SIG-M5 (cell line): ENCODE results near the gene DDRGK1.
"Not testable (repeated sequence)": the region's sequence is repeated elsewhere in the genome, so short reads cannot be mapped to it uniquely, and the experiment has no call there.

ENCODE experiments used
- DNase-seq: peaks from one replicate; lab custom pipeline; 2025; lab: John Stamatoyannopoulos, UW

Gene DDRGK1

GRCh38 chr20:3183896-3184612 is 20.4 kb downstream of the DDRGK1 start:
- no peak for DNase-seq

- DNase-seq: not testable (repeated sequence)
Observed at GRCh38 chr20:3182429-3182828, 22.1 kb downstream of the DDRGK1 start.

- no peak for DNase-seq
Observed at GRCh38 chr20:3181270-3181669, 23.2 kb downstream of the DDRGK1 start.

GRCh38 chr20:3180319-3180718 is 24.2 kb downstream of the DDRGK1 start:
- DNase-seq: no peak

- no peak for DNase-seq
Observed at GRCh38 chr20:3177746-3178485, 26.6 kb downstream of the DDRGK1 start.

- DNase-seq: no peak
Observed at GRCh38 chr20:3175270-3175669, 29.2 kb downstream of the DDRGK1 start.

- DNase-seq: no peak
Observed at GRCh38 chr20:3174442-3175261, 29.8 kb downstream of the DDRGK1 start.

GRCh38 chr20:3173610-3174441 is 30.7 kb downstream of the DDRGK1 start:
- no peak for DNase-seq

GRCh38 chr20:3172933-3173609 is 31.4 kb downstream of the DDRGK1 start, which contains the start of gene LZTS3:
LZTS3 (minus strand) TSS chr20:3173549; CDS start chr20:3167163, 6,386 bp downstream.
- no peak for DNase-seq

- DNase-seq: no peak
Observed at GRCh38 chr20:3172126-3172932, 32.2 kb downstream of the DDRGK1 start.

- no peak for DNase-seq
Observed at GRCh38 chr20:3171391-3172125, 32.9 kb downstream of the DDRGK1 start.

- DNase-seq: no peak
Observed at GRCh38 chr20:3168829-3169590, 35.5 kb downstream of the DDRGK1 start.

- no peak for DNase-seq
Observed at GRCh38 chr20:3168079-3168828, 36.2 kb downstream of the DDRGK1 start.

GRCh38 chr20:3167738-3168078 is 36.8 kb downstream of the DDRGK1 start:
- DNase-seq: no peak

GRCh38 chr20:3166913-3167342 is 37.6 kb downstream of the DDRGK1 start:
- no peak for DNase-seq

- no peak for DNase-seq
Observed at GRCh38 chr20:3166338-3166912, 38.1 kb downstream of the DDRGK1 start.

GRCh38 chr20:3165473-3166337 is 38.8 kb downstream of the DDRGK1 start:
- DNase-seq: no peak
